Stomach (tissue), 4 donors: ENCODE measurements around the gene ITGAL.
"Not testable (repeated sequence)": the region's sequence is repeated elsewhere in the genome, so short reads cannot be mapped to it uniquely, and the experiment has no call there.

Experiments
- EP300 ChIP-seq: sonication (generic); formaldehyde crosslinking; IDR thresholded peaks from one replicate; pipeline ENCODE4 v1.6.1; 2017; ENCODE audit warnings: antibody characterized with exemption
- POLR2A ChIP-seq, 4 donors: fragments of 450-650 bp; IDR thresholded peaks; one replicate each; pipeline ENCODE4 v1.6.1; 2016; ENCODE audit warnings: antibody characterized with exemption in 4 of 4, control low read depth in 2 of 4, mild to moderate bottlenecking in 1 of 4, moderate library complexity in 1 of 4
- POLR2AphosphoS5 ChIP-seq, 3 donors: sonication (generic); formaldehyde crosslinking; IDR thresholded peaks; one replicate each; pipeline ENCODE4 v1.6.1; 2016; ENCODE audit warnings: antibody characterized with exemption in 3 of 3
- TF ChIP-seq, protein P1 (sequence below), 7 experiments: fragments of 450-650 bp in 4 of 7; fragments of 200-600 bp in 3 of 7; sonication (generic) in 3 of 7; IDR thresholded peaks; one replicate each; pipeline ENCODE4 v1.5.1; 2016 to 2019; ENCODE audit warnings: antibody characterized with exemption in 7 of 7, control low read depth in 2 of 7, mild to moderate bottlenecking in 1 of 7

DNA sequence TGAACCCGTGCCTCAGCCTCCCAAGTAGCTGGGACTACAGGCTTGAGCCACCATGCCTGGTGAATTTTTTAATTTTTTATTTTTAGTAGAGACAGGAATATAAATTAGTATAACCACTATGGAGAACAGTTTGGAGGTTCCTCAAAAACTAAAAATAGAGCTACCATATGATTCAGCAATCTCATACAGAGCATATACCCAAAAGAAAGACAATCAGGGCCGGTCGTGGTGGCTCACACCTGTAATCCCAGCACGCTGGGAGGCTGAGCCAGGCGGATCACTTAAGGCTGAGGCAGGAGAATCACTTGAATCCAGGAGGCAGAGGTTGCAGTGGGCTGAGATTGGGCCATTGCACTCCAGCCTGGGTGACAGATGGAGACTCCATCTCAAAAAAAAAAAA, 11.1 kb upstream of the ITGAL start:
- TF ChIP-seq, protein P1, sequence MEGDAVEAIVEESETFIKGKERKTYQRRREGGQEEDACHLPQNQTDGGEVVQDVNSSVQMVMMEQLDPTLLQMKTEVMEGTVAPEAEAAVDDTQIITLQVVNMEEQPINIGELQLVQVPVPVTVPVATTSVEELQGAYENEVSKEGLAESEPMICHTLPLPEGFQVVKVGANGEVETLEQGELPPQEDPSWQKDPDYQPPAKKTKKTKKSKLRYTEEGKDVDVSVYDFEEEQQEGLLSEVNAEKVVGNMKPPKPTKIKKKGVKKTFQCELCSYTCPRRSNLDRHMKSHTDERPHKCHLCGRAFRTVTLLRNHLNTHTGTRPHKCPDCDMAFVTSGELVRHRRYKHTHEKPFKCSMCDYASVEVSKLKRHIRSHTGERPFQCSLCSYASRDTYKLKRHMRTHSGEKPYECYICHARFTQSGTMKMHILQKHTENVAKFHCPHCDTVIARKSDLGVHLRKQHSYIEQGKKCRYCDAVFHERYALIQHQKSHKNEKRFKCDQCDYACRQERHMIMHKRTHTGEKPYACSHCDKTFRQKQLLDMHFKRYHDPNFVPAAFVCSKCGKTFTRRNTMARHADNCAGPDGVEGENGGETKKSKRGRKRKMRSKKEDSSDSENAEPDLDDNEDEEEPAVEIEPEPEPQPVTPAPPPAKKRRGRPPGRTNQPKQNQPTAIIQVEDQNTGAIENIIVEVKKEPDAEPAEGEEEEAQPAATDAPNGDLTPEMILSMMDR (IDR thresholded peaks at IDR 0.05), result not testable (repeated sequence)
- TF ChIP-seq EP300; POLR2A (IDR thresholded peaks at IDR 0.05); POLR2AphosphoS5 (IDR thresholded peaks at IDR 0.05): not testable (repeated sequence)
